GM12878 (cell line): ENCODE results near the gene OSBPL2. TPM values are rescaled to one million over a fixed set of nuclear protein-coding genes. Genes with fewer than 3 reads are reported as not detected.

Source experiments
- ATAC-seq: fragments of 200-7000 bp; cut with Tn5 transposase; 3 replicates; pipeline ENCODE4 v1.9.1; 2020; ENCODE audit warnings: mild to moderate bottlenecking, moderate library complexity
- BruUV-seq: library from RNA; stranded (reverse); fragments of 400-500 nt; replicated peaks from 2 replicates; lab custom pipeline; 2021; lab: Mats Ljungman, UMichigan
- CTCF ChIA-PET: fragments of 300-600 bp; sonication (Branson Sonifier 250); formaldehyde crosslinking; extraction: SDS; loops from one replicate; lab custom pipeline; 2021; ENCODE audit warnings: inconsistent platforms; lab: Yijun Ruan, JAX
- POLR2A ChIA-PET: fragments of 350-600 bp; formaldehyde crosslinking; extraction: SDS; loops from one replicate; lab custom pipeline; 2021; ENCODE audit warnings: inconsistent platforms; lab: Charles Lee
- RAD21 ChIA-PET: fragments of 300-600 bp; sonication (Branson Sonifier 250); formaldehyde crosslinking; loops from one replicate; lab custom pipeline; 2023; ENCODE audit warnings: antibody characterized with exemption; ENCODE audit not compliant: unreplicated experiment; lab: Charles Lee
- SMC1A ChIA-PET: fragments of 300-600 bp; sonication (Branson Sonifier 250); formaldehyde crosslinking; loops from one replicate; lab custom pipeline; 2023; ENCODE audit not compliant: unreplicated experiment, uncharacterized antibody; lab: Charles Lee
- DNase-seq: peaks from one replicate; pipeline ENCODE4 v3.0.0-alpha.2; 2011; ENCODE audit warnings: low read depth, low spot score
- FAIRE-seq: peaks from 3 replicates; lab custom pipeline; 2011; peaks lifted over from hg19 to GRCh38; lab: Jason Lieb, UNC
- H2AFZ ChIP-seq: 2 replicates; pipeline ENCODE4 v1.6.0; 2011; ENCODE audit warnings: low read depth, low read length, control low read depth; ENCODE audit not compliant: control insufficient read depth
- H3K27ac ChIP-seq: 2 replicates; pipeline ENCODE4 v1.5.1; 2011; ENCODE audit warnings: control low read depth; ENCODE audit not compliant: control insufficient read depth, insufficient read depth
- H3K27me3 ChIP-seq, 2 experiments: replicated peaks in 1 of 2; 2 replicates each; pipeline versions ENCODE4 v1.6.0 to v1.6.1; 2011; ENCODE audit warnings: low read length in 1 of 2; ENCODE audit not compliant: control insufficient read depth in 2 of 2, insufficient read depth in 2 of 2
- H3K36me3 ChIP-seq, 2 experiments: 2 replicates each; pipeline ENCODE4 v1.5.1; 2011; ENCODE audit warnings: low read length in 1 of 2; ENCODE audit not compliant: control insufficient read depth in 2 of 2, insufficient read depth in 2 of 2
- H3K4me1 ChIP-seq: 2 replicates; pipeline ENCODE4 v1.6.1; 2011; ENCODE audit warnings: mild to moderate bottlenecking, low read length, moderate library complexity, mixed read lengths; ENCODE audit not compliant: control insufficient read depth, insufficient read depth
- H3K4me2 ChIP-seq: 2 replicates; pipeline ENCODE4 v1.6.0; 2011; ENCODE audit warnings: control low read depth; ENCODE audit not compliant: control insufficient read depth, insufficient read depth
- H3K4me3 ChIP-seq: fragments of 200-600 bp; sonication (generic); 2 replicates; pipeline ENCODE4 v1.5.1; 2016
- H3K79me2 ChIP-seq: 2 replicates; pipeline ENCODE4 v1.6.0; 2011; ENCODE audit warnings: low read length; ENCODE audit not compliant: control insufficient read depth, insufficient read depth
- H3K9ac ChIP-seq: 2 replicates; pipeline ENCODE4 v1.8.0; 2011; ENCODE audit warnings: low read length, control low read depth, mixed read lengths; ENCODE audit not compliant: control insufficient read depth, insufficient read depth
- H3K9me3 ChIP-seq: replicated peaks from 3 replicates; pipeline ENCODE4 v1.5.1; 2011; ENCODE audit warnings: mild to moderate bottlenecking, low read length; ENCODE audit not compliant: control insufficient read depth, insufficient read depth
- H4K20me1 ChIP-seq: 2 replicates; pipeline ENCODE4 v1.6.0; 2011; ENCODE audit not compliant: control insufficient read depth, insufficient read depth
- GABPA ChIP-seq: IDR thresholded peaks from 2 replicates; pipeline ENCODE4 v1.6.1; 2014; ENCODE audit warnings: antibody characterized with exemption, low read depth, mild to moderate bottlenecking, inconsistent platforms
- JUNB ChIP-seq: IDR thresholded peaks from 2 replicates; pipeline ENCODE4 v1.6.1; 2016; ENCODE audit warnings: antibody characterized with exemption, mild to moderate bottlenecking
- KDM1A ChIP-seq: fragments of 200-600 bp; sonication (generic); IDR thresholded peaks from 2 replicates; pipeline ENCODE4 v1.6.1; 2016; ENCODE audit warnings: borderline replicate concordance
- PAX8 ChIP-seq: fragments of 450-650 bp; IDR thresholded peaks from 2 replicates; pipeline ENCODE4 v1.6.1; 2017; ENCODE audit warnings: mild to moderate bottlenecking, moderate library complexity
- PML ChIP-seq: IDR thresholded peaks from 2 replicates; pipeline ENCODE4 v1.6.1; 2012; ENCODE audit warnings: low read length, inconsistent platforms
- PRDM15 ChIP-seq: fragments of 450-650 bp; formaldehyde crosslinking; IDR thresholded peaks from 2 replicates; pipeline ENCODE4 v1.4.0; 2020; ENCODE audit warnings: mild to moderate bottlenecking, moderate library complexity
- RAD21 ChIP-seq: IDR thresholded peaks from 2 replicates; pipeline ENCODE4 v1.6.1; 2011; ENCODE audit warnings: mild to moderate bottlenecking, low read depth, low read length, moderate library complexity; ENCODE audit not compliant: insufficient read depth
- ZNF207 ChIP-seq: fragments of 450-650 bp; IDR thresholded peaks from 2 replicates; pipeline ENCODE4 v1.6.1; 2014; ENCODE audit warnings: antibody characterized with exemption, mild to moderate bottlenecking, borderline replicate concordance
- ZNF384 ChIP-seq: IDR thresholded peaks from 2 replicates; pipeline ENCODE4 v1.6.1; 2012; ENCODE audit warnings: low read depth, mild to moderate bottlenecking, low read length, improper control_type of control experiment, borderline replicate concordance
- WGBS: methylation state at CpG from one replicate; pipeline ENCODE4 v1.1.6; 2016; ENCODE audit warnings: low lambda C conversion rate; ENCODE audit not compliant: insufficient replicate concordance, insufficient coverage; ENCODE audit errors: missing lambda C conversion rate; 5-methylcytosine and 5-hydroxymethylcytosine counted together
- in situ Hi-C: fragments of 300-500 bp; cut with MboI; formaldehyde crosslinking; loops from 9 replicates; pipeline ENCODE4 v1.14.3; 2018; ENCODE audit warnings: mixed read lengths
- intact Hi-C: fragments of 100-400 bp; cut with micrococcal nuclease; formaldehyde crosslinking; loops from one replicate; pipeline ENCODE4 v1.14.2; 2022; ENCODE audit not compliant: unreplicated experiment
- polyA plus RNA-seq, 11 experiments: library from polyadenylated mRNA; depleted of rRNA in 4 of 11; unstranded in 6 of 11; stranded (reverse) in 5 of 11; fragments of >200 nt; fragmentation: Nextera tagmentation in 4 of 11; fragmentation: Illumina TruSeq in 1 of 11; extraction: Ambion mirVana in 4 of 11; extraction: Trizol in 1 of 11; gene quantifications; 1 replicate in 1 of 11; 2 replicates in 10 of 11; pipeline versions ENCODE4 v1.2.1 to v1.2.3, GENCODE V29; 2011 to 2016; ENCODE audit warnings: inconsistent platforms in 2 of 11, missing spikeins in 2 of 11, low read depth in 1 of 11
- total RNA-seq, 4 experiments: library from RNA; depleted of rRNA in 3 of 4; stranded (reverse); fragments of >200 nt in 3 of 4; fragmentation: Illumina TruSeq in 1 of 4; extraction: Trizol in 1 of 4; gene quantifications; 2 replicates each; pipeline versions ENCODE4 v1.2.1 to v1.2.3, GENCODE V29; 2013 to 2021
- TF ChIP-seq, protein P1 (sequence below): fragments of 450-650 bp; conservative IDR thresholded peaks from 2 replicates; pipeline ENCODE4 v1.6.1; 2017; ENCODE audit warnings: mild to moderate bottlenecking, moderate library complexity
- TF ChIP-seq, protein P2 (sequence below): fragments of 450-650 bp; IDR thresholded peaks from 2 replicates; pipeline ENCODE4 v1.6.1; 2017; ENCODE audit warnings: antibody characterized with exemption, mild to moderate bottlenecking, moderate library complexity
- TF ChIP-seq, protein P3 (sequence below): fragments of 450-650 bp; IDR thresholded peaks from 2 replicates; pipeline ENCODE4 v1.6.1; 2018; ENCODE audit warnings: borderline replicate concordance, mild to moderate bottlenecking; ENCODE audit not compliant: partially characterized antibody

Gene OSBPL2
- total and polyA plus RNA-seq, 10 of the 15 experiments (the other 5 are each of a cell fraction or from before 2014, with no cell fraction given) = 2.8 to 22.3 (median 14.7) TPM

DNA sequence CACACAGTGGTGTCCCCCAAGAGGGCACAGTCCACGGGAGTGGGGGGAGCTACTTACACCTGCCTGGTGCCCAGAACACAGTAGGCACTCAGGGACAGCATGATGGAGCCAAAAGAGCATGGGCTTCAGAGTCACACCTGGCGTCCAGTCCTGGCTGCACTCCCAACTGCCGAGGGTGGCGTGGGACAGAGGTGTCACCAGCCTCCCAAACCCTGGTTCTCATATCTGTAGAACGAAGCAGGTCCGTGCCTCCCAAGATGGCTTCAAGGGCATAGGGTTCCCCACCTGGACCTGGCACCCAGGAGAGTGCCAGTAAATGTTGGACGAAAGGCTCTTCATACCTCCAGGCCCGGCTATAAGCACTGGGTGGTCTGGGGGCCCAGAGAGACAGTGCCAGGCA, 27.1 kb upstream of the OSBPL2 start (continued):
- no peak for TF ChIP-seq ZNF207
- no peak for TF ChIP-seq KDM1A
- no peak for TF ChIP-seq ZNF384
- TF ChIP-seq PML = no peak
- TF ChIP-seq, protein P1, sequence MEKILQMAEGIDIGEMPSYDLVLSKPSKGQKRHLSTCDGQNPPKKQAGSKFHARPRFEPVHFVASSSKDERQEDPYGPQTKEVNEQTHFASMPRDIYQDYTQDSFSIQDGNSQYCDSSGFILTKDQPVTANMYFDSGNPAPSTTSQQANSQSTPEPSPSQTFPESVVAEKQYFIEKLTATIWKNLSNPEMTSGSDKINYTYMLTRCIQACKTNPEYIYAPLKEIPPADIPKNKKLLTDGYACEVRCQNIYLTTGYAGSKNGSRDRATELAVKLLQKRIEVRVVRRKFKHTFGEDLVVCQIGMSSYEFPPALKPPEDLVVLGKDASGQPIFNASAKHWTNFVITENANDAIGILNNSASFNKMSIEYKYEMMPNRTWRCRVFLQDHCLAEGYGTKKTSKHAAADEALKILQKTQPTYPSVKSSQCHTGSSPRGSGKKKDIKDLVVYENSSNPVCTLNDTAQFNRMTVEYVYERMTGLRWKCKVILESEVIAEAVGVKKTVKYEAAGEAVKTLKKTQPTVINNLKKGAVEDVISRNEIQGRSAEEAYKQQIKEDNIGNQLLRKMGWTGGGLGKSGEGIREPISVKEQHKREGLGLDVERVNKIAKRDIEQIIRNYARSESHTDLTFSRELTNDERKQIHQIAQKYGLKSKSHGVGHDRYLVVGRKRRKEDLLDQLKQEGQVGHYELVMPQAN = no peak
- TF ChIP-seq PAX8 = no peak
- no peak for TF ChIP-seq GABPA

DNA sequence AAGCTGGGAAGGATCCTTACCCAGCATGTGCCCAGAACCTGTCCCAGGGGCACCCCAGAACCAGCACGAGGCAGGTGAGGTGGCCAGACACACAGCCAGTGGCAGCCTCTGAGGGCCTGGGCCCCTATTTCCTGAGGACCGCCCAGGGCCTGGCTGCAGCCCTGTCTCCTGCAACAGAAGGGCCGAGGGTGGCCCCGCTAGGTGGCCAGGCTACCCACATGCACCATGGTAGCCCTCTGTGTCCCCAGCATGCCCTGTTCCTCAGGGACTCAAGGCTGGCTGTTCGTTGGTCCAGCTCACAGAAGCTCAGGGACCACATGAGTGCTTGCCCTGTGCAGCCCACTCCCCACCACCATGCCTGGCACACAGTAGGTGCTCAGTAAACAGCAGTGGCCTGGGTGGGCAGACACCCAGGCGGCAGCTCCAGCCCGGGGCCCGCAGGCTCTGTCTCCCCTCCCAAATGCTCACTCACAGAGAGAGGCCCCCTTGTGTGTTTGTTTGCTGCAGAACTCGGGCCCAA, 26.5 kb upstream of the OSBPL2 start:
- Histone ChIP-seq H3K9ac (no peak overlapping the region), H3K4me2 (no peak overlapping the region), H3K36me3 (no peaks in the 10 kb centered on the region), H3K27me3 (no peaks in the 10 kb centered on the region), H4K20me1 (no peaks in the 10 kb centered on the region), H3K27ac (no peak overlapping the region), H3K9me3 (no peaks in the 10 kb centered on the region), H3K79me2 (no peaks in the 10 kb centered on the region), H3K4me1 (no peaks in the 10 kb centered on the region), H2AFZ (no peak overlapping the region), H3K4me3 (no peak overlapping the region)
- POLR2A ChIA-PET = no interaction called here
- SMC1A ChIA-PET = no interaction called here
- RAD21 ChIA-PET = no interaction called here
- ATAC-seq = no peak
- CTCF ChIA-PET = no interaction called here
- no peak for DNase-seq
- no TSS peak for BruUV-seq
- intact Hi-C loops (no loop called here), in situ Hi-C loops (no loop called here)
- WGBS = 39% methylated on average over 9 of the region's 9 CpGs
- FAIRE-seq = no peak
- TF ChIP-seq PRDM15 (CRISPR knock-in tag) = no peak
- TF ChIP-seq RAD21 = no peak
- TF ChIP-seq, protein P2, sequence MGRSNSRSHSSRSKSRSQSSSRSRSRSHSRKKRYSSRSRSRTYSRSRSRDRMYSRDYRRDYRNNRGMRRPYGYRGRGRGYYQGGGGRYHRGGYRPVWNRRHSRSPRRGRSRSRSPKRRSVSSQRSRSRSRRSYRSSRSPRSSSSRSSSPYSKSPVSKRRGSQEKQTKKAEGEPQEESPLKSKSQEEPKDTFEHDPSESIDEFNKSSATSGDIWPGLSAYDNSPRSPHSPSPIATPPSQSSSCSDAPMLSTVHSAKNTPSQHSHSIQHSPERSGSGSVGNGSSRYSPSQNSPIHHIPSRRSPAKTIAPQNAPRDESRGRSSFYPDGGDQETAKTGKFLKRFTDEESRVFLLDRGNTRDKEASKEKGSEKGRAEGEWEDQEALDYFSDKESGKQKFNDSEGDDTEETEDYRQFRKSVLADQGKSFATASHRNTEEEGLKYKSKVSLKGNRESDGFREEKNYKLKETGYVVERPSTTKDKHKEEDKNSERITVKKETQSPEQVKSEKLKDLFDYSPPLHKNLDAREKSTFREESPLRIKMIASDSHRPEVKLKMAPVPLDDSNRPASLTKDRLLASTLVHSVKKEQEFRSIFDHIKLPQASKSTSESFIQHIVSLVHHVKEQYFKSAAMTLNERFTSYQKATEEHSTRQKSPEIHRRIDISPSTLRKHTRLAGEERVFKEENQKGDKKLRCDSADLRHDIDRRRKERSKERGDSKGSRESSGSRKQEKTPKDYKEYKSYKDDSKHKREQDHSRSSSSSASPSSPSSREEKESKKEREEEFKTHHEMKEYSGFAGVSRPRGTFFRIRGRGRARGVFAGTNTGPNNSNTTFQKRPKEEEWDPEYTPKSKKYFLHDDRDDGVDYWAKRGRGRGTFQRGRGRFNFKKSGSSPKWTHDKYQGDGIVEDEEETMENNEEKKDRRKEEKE = no peak
- no peak for TF ChIP-seq JUNB
- TF ChIP-seq, protein P3, sequence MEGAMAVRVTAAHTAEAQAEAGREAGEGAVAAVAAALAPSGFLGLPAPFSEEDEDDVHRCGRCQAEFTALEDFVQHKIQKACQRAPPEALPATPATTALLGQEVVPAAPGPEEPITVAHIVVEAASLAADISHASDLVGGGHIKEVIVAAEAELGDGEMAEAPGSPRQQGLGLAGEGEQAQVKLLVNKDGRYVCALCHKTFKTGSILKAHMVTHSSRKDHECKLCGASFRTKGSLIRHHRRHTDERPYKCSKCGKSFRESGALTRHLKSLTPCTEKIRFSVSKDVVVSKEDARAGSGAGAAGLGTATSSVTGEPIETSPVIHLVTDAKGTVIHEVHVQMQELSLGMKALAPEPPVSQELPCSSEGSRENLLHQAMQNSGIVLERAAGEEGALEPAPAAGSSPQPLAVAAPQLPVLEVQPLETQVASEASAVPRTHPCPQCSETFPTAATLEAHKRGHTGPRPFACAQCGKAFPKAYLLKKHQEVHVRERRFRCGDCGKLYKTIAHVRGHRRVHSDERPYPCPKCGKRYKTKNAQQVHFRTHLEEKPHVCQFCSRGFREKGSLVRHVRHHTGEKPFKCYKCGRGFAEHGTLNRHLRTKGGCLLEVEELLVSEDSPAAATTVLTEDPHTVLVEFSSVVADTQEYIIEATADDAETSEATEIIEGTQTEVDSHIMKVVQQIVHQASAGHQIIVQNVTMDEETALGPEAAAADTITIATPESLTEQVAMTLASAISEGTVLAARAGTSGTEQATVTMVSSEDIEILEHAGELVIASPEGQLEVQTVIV = no peak
